ENCODE data around the gene BAHCC1.
A peak's percentile ranks its signal among the peaks of the same experiment; 100 is the strongest.
"Not testable (repeated sequence)": the region's sequence is repeated elsewhere in the genome, so short reads cannot be mapped to it uniquely, and the experiment has no call there.

Gene BAHCC1

DNA sequence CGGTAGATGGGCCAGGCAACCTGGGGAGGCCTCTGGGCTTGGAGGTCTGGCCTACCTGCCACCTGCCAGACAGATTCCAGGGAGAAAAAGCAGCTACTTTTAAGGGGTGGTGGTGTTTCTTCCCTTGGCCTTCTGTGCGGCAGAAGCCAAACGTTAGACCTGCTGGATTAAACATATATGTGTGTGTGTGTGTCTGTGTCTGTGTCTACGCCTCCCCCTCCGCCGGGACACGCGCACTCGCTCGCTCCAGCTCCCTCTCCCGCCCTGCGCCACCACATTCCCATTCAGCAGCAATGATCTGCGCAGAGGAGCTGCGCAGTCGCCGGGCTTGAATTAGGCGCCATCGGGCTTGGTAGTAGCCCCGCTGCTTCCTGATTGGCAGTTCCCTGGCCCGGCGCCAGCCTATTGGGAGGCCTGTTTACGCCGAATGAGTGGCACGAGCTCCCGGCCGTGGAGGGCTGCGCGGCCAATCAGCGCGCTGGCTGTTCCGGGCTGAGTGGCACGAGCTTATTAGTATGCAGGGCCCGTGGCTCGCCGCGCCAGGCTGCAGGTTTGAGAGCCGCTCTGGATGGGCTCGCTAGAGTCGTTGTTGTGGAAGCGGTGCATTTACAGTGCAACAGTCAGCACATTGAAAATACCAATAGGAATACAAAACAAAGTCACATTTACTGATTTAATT lies at the start of gene BAHCC1:
TSS of gene BAHCC1 (plus strand) at position 537 of the 679 bp plus-strand sequence. CDS start 4,283 bp downstream, outside the sequence.
- DNase-seq, result peak; percentile 99

- peak; percentile 90 for DNase-seq
These were observed 49.0 kb upstream of the BAHCC1 start for GRCh38 chr17:81346090-81346907.

DNA sequence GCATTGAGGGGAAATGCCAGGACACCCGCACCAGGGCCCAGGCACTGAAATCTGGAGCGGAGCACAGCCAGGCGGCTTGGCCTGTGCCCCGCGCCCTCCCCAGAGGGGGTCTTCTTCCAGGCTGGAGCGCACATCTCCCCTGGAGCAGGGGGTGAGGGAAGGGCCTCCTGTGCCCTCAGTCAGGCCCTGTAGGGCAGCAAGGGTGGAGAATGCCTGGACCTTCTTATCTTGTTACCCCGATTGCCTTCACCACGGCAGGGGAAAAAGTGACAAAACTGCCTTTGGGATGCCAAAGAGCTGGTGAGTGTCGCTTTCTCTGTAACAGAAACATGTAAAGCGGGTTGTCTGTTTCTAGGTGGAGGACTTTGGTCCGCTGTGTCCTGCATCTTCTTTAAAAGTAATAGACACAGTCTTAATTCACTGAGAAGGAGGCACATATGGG lies 48.3 kb upstream of the BAHCC1 start:
- DNase-seq, result no peak

DNA sequence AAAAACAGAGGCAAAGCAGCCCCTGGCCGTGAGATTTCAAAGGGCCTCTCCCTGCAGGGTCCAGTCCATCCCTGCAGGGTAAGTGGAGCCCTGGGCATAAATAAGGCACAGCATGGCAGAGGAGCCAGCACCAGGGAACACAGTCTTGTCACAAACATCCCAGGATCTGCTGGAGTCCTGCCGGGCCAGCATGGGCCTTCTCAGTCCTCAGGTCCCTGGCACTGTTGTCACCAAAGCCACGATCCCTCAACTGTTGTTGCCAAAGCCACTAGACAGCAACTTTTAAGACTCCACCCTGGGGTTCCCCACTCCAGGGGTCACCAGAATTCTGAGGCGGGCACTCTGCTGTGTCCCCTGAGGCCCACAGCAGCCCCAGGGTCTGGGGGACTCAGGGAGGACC lies 47.8 kb upstream of the BAHCC1 start:
- no peak for DNase-seq

GRCh38 chr17:81348097-81349055 lies 46.9 kb upstream of the BAHCC1 start:
- DNase-seq, result no peak

DNA sequence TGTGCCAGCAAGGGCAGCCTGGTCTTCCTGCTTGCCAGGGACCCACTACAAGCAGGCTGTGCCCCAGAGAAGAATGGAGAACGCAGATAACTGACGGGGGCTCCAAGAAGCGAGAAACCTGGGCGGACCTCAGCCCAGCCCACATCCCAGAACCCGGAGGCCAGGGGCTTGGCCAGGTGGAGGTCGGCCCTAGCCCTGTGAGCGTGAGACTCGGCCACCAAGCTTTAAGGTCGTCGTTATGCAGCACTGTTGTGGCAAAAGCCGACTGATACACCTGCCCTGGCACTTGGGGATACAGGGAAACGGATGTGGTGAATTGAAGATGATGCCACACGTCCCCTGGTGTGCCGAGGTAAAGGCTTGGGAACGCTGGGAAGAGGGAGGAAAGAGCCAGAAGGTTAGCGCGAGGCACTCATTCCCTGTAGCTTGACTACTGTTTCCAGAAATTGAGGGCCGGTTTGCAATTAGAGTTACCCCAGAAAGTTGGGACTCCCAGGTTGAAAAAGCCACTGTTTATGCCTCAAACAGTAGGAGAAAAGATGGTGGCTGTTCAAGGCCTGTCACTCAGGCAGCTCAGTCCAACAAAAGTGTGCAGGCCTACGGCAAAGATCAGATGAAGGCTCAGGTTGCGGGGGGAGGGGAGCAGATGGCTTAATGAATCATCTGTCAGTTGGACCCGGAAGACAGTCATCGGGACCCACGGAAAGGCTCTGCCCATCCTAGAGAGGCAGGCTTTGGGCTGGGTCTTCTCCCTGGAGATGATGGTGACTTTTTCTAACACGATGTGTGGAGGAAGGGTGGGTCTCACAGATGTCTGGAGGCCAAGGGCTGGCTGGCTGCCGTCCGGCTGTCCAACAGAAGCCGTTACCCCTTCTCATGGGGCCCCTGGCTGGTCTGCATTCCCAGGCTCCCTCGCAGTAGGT lies 45.6 kb upstream of the BAHCC1 start:
- no peak for DNase-seq

GRCh38 chr17:81350320-81350890 lies 44.9 kb upstream of the BAHCC1 start:
- DNase-seq, result no peak

DNA sequence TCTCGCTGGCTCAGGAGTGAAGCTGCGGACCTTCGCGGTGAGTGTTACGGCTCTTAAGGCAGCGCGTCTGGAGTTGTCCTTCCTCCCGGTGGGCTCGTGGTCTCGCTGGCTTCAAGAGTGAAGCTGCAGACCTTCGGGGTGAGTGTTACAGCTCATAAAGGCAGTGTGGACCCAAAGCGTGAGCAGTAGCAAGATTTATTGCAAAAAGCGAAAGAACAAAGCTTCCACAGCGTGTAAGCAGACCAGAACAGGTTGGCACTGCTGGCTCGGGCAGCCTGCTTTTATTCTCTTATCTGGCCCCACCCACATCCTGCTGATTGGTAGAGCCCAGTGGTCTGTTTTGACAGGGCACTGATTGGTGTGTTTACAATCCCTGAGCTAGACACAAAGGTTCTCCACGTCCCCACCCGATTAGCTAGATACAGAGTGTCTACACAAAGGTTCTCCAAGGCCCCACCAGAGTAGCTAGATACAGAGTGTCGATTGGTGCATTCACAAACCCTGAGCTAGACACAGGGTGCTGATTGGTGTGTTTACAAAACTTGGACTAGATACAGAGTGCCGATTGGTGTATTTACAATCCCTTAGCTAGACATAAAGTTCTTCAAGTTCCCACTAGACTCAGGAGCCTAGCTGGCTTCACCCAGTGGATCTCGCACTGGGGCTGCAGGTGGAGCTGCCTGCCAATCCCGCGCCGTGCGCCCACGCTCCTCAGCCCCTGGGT lies 43.8 kb upstream of the BAHCC1 start:
- not testable (repeated sequence) for DNase-seq

GRCh38 chr17:81352056-81352455 lies 43.2 kb upstream of the BAHCC1 start:
- DNase-seq, result not testable (repeated sequence)

- DNase-seq, result no peak
These were observed 40.9 kb upstream of the BAHCC1 start for GRCh38 chr17:81354252-81354953.

GRCh38 chr17:81354954-81355347 lies 40.3 kb upstream of the BAHCC1 start:
- DNase-seq, result no peak

DNA sequence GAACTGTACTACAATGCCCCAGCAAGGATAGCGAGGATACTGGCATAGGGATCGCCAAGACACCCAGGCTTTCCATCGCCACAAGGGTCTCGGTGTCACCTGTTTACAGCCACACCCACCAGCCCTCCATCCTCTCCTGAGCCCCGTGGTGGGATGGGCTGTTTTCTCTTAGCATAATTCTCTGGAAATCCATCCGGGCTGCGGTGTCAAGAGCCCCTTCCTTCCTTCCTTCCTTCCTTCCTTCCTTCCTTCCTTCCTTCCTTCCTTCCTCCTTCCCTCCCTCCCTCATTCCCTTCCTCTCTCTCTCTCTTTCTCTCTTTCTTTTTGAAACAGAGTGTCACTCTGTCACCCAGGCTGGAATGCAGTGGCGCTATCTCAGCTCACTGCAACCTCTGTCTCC lies 36.0 kb upstream of the BAHCC1 start:
- no peak for DNase-seq

DNA sequence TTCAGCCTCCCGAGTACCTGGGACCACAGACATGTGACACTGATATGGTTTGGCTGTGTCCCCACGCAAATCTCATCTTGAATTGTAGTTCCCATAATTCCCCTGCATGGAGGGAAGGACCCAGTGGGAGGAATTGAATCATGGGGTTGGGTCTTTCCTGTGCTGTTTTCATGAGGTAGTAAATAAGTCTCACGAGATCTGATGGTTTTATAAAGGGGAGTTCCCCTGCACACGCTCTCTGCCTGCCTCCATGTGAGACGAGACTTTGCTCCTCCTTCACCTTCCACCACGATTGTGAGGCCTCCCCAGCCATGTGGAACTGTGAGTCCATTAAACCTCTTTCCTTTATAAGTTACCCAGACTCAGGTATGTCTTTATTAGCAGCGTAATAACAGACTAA lies 33.3 kb upstream of the BAHCC1 start:
- DNase-seq, result not testable (repeated sequence)

- no peak for DNase-seq
These were observed 30.7 kb upstream of the BAHCC1 start for GRCh38 chr17:81364278-81365147.

DNA sequence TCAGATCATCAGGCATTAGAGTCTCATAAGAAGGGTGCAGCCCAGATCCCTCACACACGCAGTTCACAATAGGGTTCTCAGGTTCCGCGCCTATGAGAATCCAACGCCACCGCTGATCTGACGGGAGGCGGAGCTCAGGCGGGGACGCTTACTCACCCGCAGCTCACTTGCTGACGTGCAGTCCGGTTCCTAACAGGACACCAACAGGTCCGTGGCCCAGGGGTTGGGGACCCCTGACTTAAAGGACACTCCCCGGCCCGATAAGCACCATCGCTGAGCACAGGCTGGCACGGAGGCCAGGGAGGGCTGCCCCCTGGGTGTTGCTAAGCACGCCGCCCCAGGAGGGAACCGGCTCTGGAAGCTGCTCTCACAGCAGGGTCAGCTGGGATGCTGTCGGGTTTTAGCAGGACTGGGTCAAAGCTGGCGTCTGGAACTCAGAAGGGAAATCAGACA lies 30.1 kb upstream of the BAHCC1 start:
- DNase-seq, result peak; percentile 47

- DNase-seq, result peak; percentile 95
These were observed 29.4 kb upstream of the BAHCC1 start for GRCh38 chr17:81365601-81366585.

DNA sequence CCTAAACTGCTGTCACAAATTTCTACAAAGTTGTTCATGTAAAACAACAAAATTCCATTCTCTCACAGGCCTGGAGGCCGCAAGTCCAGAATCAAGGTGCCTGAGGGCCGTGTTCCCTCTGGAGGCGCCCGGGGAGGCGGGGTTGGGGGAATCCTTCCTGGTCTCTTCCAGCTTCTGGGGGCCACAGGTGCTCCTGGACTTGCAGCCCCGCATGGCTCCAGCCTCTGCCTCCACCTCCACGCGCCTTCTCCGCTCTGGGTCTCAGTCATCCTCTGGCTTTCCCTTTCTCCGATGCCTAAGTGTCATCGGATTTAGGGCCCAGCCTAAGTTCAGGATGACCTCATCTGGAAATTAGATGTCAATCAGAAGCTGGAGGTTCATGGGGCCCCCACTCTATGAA lies 28.6 kb upstream of the BAHCC1 start:
- DNase-seq, result no peak

- no peak for DNase-seq
These were observed 28.1 kb upstream of the BAHCC1 start for GRCh38 chr17:81367171-81367570.
